HG03442 (cell line): ENCODE measurements around the gene WNT1.

Source experiments
- ATAC-seq: cut with Tn5 transposase; IDR thresholded peaks from one replicate; pipeline ENCODE4 v1.9.1; 2021; ENCODE audit warnings: mild to moderate bottlenecking, moderate library complexity; ENCODE audit not compliant: unreplicated experiment

The WNT1 gene

GRCh38 chr12:48979602-48980388 is 1.7 kb downstream of the WNT1 start:
- ATAC-seq: no peak

GRCh38 chr12:48980389-48980952 is 2.3 kb downstream of the WNT1 start:
- ATAC-seq: no peak

GRCh38 chr12:48980953-48981756 is 3.0 kb downstream of the WNT1 start:
- ATAC-seq: no peak

GRCh38 chr12:48981757-48982157 is 3.6 kb downstream of the WNT1 start:
- no peak for ATAC-seq

GRCh38 chr12:48982397-48983080 is 4.4 kb downstream of the WNT1 start:
- no peak for ATAC-seq

- no peak for ATAC-seq
These were observed 7.4 kb downstream of the WNT1 start for GRCh38 chr12:48985475-48985897.

GRCh38 chr12:48985901-48986300 is 7.8 kb downstream of the WNT1 start:
- no peak for ATAC-seq

- no peak for ATAC-seq
These were observed 8.7 kb downstream of the WNT1 start for GRCh38 chr12:48986720-48987291.

GRCh38 chr12:48988030-48988649 is 10.0 kb downstream of the WNT1 start:
- ATAC-seq: no peak

GRCh38 chr12:48990552-48990951 is 12.4 kb downstream of the WNT1 start:
- ATAC-seq: no peak

- ATAC-seq: no peak
These were observed 13.3 kb downstream of the WNT1 start for GRCh38 chr12:48991247-48992050.

GRCh38 chr12:48993787-48994186 is 15.7 kb downstream of the WNT1 start:
- ATAC-seq: no peak

GRCh38 chr12:48994224-48995085 is 16.3 kb downstream of the WNT1 start:
- ATAC-seq: no peak

- ATAC-seq: no peak
These were observed 17.2 kb downstream of the WNT1 start for GRCh38 chr12:48995086-48995879.

GRCh38 chr12:48996794-48997718 is 18.9 kb downstream of the WNT1 start:
- ATAC-seq: no peak

- peak; percentile 43 for ATAC-seq
These were observed 19.8 kb downstream of the WNT1 start for GRCh38 chr12:48997719-48998496.
